GM12801 (cell line): ENCODE data around the gene PDE2A.

Experiments
- CTCF ChIP-seq: IDR thresholded peaks from one replicate; pipeline ENCODE4 v1.5.1; 2011; ENCODE audit warnings: control low read depth; ENCODE audit not compliant: insufficient read length; ENCODE audit errors: extremely low read depth

PDE2A gene

DNA sequence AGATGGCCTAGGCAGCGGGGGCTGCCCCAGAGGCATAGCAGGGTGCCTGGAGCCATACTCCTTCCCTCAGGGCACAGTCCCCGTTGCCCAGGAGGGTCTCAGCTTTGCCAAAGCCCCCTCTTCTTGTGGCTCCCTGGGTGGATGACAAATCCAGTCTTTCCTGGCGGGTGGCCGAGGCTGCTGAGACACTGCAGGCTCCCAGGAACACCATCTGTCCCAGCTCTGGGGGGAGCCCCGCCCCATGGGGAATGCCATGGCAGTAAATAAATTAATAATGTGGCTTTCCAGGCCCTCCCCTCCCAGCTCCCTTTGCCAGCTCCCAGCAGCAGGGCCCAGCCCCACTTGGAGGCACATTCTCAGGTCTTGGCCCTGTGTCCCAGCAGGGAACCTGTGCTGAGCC is 45.0 kb downstream of the PDE2A start:
- TF ChIP-seq CTCF: no peak

DNA sequence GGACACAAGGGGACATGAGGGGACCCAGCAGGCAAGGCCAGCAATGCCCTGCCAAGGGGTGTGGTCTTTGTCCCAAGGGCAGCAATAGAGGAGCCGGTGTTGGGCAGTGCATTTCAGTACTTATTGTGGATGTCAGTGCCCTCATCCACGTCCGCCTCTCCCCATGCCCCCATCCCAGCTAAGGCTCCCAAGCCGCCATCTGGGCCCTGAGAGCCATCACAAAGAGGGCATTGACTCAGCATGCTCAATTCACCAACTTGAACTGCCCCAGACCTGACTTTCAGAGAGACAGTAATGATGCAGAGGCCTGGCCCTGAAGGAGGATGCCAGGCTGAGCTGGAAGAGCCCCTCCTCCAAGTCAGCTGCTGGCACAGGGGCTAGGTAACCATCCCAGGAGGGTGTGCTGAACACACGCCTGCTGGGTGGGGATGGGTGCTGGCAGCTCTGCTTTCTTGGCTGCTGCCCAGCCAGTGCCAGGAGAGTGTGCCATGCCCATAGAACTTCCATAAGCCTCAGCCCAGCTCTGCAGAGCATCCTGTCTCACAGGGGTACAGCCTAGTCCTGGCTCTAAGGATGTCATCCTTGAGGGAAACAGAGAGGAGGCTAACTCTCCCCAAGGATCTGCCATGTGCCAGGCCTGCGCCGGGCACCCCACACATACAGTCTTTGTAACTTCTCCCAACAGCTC is 46.5 kb downstream of the PDE2A start:
- no peak for TF ChIP-seq CTCF

- TF ChIP-seq CTCF: no peak
These were observed 47.7 kb downstream of the PDE2A start for GRCh38 chr11:72626414-72626936.

GRCh38 chr11:72625691-72626413 is 48.4 kb downstream of the PDE2A start:
- TF ChIP-seq CTCF: no peak

DNA sequence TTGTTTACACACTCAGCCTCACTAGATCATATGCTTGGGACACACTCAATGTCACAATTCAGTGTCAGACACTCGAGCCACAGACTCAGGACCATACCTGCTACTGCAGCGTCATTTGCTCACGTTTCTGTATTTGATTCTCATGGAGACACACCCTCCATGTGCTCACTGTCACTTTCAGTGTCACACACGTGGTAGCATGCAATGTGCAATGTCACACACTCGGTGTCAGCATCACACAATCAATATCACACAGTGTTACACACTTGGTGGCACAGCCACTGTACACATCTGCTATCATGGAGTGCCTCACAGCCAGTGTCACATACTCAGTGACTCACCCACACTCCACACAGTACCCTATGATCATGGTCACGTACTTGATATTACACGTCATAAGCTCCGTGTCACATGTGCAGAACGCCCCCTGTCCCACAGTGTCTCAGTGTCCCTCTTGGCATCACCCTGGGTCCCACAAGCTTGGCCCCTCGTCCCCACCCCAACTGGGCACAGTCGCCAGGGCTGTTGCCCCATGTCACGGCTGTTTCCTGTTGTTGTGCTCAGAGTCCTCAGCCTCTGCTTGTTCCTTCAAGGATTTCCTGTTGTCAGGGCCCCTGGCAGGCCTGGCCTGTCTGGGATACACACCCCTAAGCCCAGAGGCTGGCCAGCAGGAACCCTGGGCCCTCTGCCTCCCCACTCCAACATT is 49.6 kb downstream of the PDE2A start:
- TF ChIP-seq CTCF: no peak

GRCh38 chr11:72623052-72623451 is 51.2 kb downstream of the PDE2A start:
- no peak for TF ChIP-seq CTCF

DNA sequence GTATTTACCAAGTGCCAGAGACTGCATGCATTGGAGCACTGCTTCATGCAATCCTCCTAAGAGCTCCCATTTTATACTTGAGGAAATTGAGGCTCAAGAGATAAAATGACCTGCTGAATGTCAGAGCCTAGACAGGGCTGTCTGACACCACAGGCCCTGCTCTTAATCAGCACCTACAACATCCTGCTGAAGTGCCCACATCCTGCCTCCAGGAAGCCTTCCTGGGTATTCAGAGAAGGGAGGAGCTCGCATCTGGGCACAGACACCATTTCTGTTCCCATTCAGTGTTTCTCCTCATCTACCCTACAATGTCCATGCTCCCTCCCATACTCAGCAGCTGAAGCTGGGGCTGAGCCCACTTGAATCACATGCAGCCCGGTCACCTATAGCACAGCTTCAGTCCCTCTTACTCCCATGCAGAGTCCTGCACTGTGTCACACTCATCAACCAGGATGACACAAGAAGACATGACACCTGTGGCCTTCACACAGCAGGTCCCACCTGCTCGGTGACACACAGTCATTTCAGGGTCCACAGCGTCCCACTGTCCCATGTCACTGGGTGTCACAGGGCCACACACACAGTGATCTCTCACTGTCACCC is 53.1 kb downstream of the PDE2A start:
- TF ChIP-seq CTCF: no peak
